PC-9 (cell line): Measurements from ENCODE around the gene TBC1D2.

ENCODE experiments used
- EZH2 ChIP-seq: fragments of 200-600 bp; sonication (generic); IDR thresholded peaks from 2 replicates; pipeline ENCODE4 v1.8.0; 2017; ENCODE audit warnings: antibody characterized with exemption, low read depth
- TF ChIP-seq, protein P1 (sequence below): fragments of 200-600 bp; sonication (generic); conservative IDR thresholded peaks from 2 replicates; pipeline ENCODE4 v1.6.1; 2017; ENCODE audit warnings: mixed run types, antibody characterized with exemption, mild to moderate bottlenecking, moderate library complexity

DNA sequence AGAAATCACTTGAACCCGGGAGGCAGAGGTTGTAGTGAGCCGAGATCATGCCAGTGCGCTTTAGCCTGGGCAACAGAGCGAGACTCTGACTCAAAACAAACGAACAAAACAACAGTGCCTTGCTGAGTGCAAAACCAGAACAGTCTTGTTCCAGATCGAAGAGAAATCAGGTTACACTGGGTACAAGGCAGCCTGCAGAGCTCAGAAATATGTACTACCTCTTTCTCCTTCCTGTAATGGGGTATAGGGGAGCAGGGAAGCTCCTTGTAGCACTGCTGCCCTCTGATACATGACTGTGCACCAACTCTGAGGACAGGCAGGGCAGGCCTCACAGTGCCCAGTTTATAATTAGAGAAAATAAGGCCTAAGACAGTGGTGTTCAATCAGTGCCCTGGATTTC lies 24.7 kb downstream of the TBC1D2 start:
- TF ChIP-seq, protein P1, sequence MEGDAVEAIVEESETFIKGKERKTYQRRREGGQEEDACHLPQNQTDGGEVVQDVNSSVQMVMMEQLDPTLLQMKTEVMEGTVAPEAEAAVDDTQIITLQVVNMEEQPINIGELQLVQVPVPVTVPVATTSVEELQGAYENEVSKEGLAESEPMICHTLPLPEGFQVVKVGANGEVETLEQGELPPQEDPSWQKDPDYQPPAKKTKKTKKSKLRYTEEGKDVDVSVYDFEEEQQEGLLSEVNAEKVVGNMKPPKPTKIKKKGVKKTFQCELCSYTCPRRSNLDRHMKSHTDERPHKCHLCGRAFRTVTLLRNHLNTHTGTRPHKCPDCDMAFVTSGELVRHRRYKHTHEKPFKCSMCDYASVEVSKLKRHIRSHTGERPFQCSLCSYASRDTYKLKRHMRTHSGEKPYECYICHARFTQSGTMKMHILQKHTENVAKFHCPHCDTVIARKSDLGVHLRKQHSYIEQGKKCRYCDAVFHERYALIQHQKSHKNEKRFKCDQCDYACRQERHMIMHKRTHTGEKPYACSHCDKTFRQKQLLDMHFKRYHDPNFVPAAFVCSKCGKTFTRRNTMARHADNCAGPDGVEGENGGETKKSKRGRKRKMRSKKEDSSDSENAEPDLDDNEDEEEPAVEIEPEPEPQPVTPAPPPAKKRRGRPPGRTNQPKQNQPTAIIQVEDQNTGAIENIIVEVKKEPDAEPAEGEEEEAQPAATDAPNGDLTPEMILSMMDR, result no peak
- TF ChIP-seq EZH2, result no peak
